CD4-positive, alpha-beta T cell (primary cell): Measurements from ENCODE around the gene CMAS. TPM values are rescaled to one million over a fixed set of nuclear protein-coding genes. Genes with fewer than 3 reads are reported as not detected.

ENCODE experiments used
- ATAC-seq: fragments of 200-7000 bp; cut with Tn5 transposase; one replicate; pipeline ENCODE4 v1.10.0; 2022; ENCODE audit warnings: mild to moderate bottlenecking; ENCODE audit not compliant: poor library complexity
- CTCF ChIA-PET: fragments of 350-600 bp; sonication (Branson Sonifier 250); formaldehyde crosslinking; loops from one replicate; lab custom pipeline; 2021; ENCODE audit warnings: antibody characterized with exemption, inconsistent platforms; lab: Charles Lee
- POLR2A ChIA-PET: fragments of 350-600 bp; sonication (Branson Sonifier 250); formaldehyde crosslinking; loops from one replicate; lab custom pipeline; 2021; ENCODE audit warnings: antibody characterized with exemption, inconsistent platforms; lab: Charles Lee
- DNase-seq, 14 experiments: peaks; one replicate each; pipeline ENCODE4 v3.0.0-alpha.2; 2013 to 2020; ENCODE audit warnings: mixed read lengths in 2 of 14
- H3K27ac ChIP-seq, 2 donors: one replicate each; pipeline versions ENCODE4 v1.5.1 to v1.7.0; 2013; ENCODE audit warnings: low read length in 2 of 2, low read depth in 1 of 2, mild to moderate bottlenecking in 1 of 2
- H3K27me3 ChIP-seq, 2 experiments: 1 replicate in 1 of 2; 2 replicates in 1 of 2; pipeline versions ENCODE4 v1.6.1 to v1.7.0; 2013; ENCODE audit warnings: low read length in 2 of 2, control low read depth in 1 of 2, mild to moderate bottlenecking in 1 of 2, moderate library complexity in 1 of 2; ENCODE audit not compliant: insufficient read depth in 2 of 2, control insufficient read depth in 1 of 2
- H3K36me3 ChIP-seq: one replicate; pipeline ENCODE4 v1.6.1; 2013; ENCODE audit warnings: low read length, control low read depth; ENCODE audit not compliant: insufficient read depth
- H3K4me1 ChIP-seq: one replicate; pipeline ENCODE4 v1.6.1; 2013; ENCODE audit warnings: low read length, control low read depth; ENCODE audit not compliant: insufficient read depth
- H3K4me3 ChIP-seq: one replicate; pipeline ENCODE4 v1.5.1; 2013; ENCODE audit warnings: mild to moderate bottlenecking, low read length, moderate library complexity
- H3K9me3 ChIP-seq, 2 experiments: 1 replicate in 1 of 2; 2 replicates in 1 of 2; pipeline versions ENCODE4 v1.6.1 to v1.7.0; 2013; ENCODE audit warnings: low read length in 2 of 2, mild to moderate bottlenecking in 2 of 2, control low read depth in 1 of 2, moderate library complexity in 1 of 2; ENCODE audit not compliant: control insufficient read depth in 1 of 2, insufficient read depth in 1 of 2
- H3K27ac Mint-ChIP-seq: one replicate; pipeline ENCODE4 v1.8.0; 2020; ENCODE audit warnings: mixed read lengths
- H3K27me3 Mint-ChIP-seq: one replicate; pipeline ENCODE4 v1.8.0; 2021; ENCODE audit warnings: mixed read lengths
- H3K36me3 Mint-ChIP-seq: one replicate; pipeline ENCODE4 v1.8.0; 2021; ENCODE audit warnings: low read depth, mixed read lengths
- H3K4me1 Mint-ChIP-seq: one replicate; pipeline ENCODE4 v1.8.0; 2021; ENCODE audit warnings: low read depth, mixed read lengths
- H3K4me3 Mint-ChIP-seq: one replicate; pipeline ENCODE4 v1.8.0; 2020; ENCODE audit warnings: mild to moderate bottlenecking, mixed read lengths
- H3K9me3 Mint-ChIP-seq: one replicate; pipeline ENCODE4 v1.8.0; 2020; ENCODE audit warnings: mixed read lengths
- CTCF ChIP-seq: fragments of 200-600 bp; IDR thresholded peaks from one replicate; pipeline ENCODE4 v1.8.0; 2022; ENCODE audit warnings: antibody characterized with exemption, mild to moderate bottlenecking
- intact Hi-C, 2 experiments: fragments of 100-400 bp; cut with DNase I in 1 of 2; cut with micrococcal nuclease in 1 of 2; formaldehyde crosslinking; loops; one replicate each; pipeline versions ENCODE4 v1.15.1 to v1.9.0; 2023 to 2025; cut with DNase I, micrococcal nuclease
- total RNA-seq, 174 experiments: library from RNA in 2 of 174; stranded (reverse) in 2 of 174; gene quantifications; one replicate each; pipeline ENCODE4 v1.2.3 and lab custom pipeline; 2021 to 2026

CMAS gene
- total RNA-seq, 2 experiments from 2014 or later: 5.5 to 7.0 TPM

GRCh38 chr12:22029491-22029890, 16.5 kb upstream of the CMAS start:
- ATAC-seq: no peak

GRCh38 chr12:22029991-22030390, 16.0 kb upstream of the CMAS start:
- H3K4me1 Mint-ChIP-seq: peaks cover 6% of the 10 kb centered on the region
- H3K9me3 Mint-ChIP-seq: no peaks in the 10 kb centered on the region
- Histone ChIP-seq H3K27ac (no peak overlapping the region), H3K4me3 (no peak overlapping the region), H3K36me3 (no peaks in the 10 kb centered on the region), H3K4me1 (no peaks in the 10 kb centered on the region), H3K9me3 (no peaks in the 10 kb centered on the region), H3K27me3 (no peaks in the 10 kb centered on the region)
- intact Hi-C loops: no loop called here
- H3K27me3 Mint-ChIP-seq: peaks cover 6% of the 10 kb centered on the region
- ChIA-PET CTCF (no interaction called here), POLR2A (no interaction called here)
- no peak overlapping the region for H3K4me3 Mint-ChIP-seq
- no peak for TF ChIP-seq CTCF
- DNase-seq (no peak), ATAC-seq (no peak)
- H3K36me3 Mint-ChIP-seq: no peaks in the 10 kb centered on the region
- H3K27ac Mint-ChIP-seq: no peak overlapping the region

More at GRCh38 chr12:22029491-22029890, 16.5 kb upstream of the CMAS start:
- Histone ChIP-seq H3K4me1 (no peaks in the 10 kb centered on the region), H3K4me3 (no peak overlapping the region), H3K27me3 (no peaks in the 10 kb centered on the region), H3K27ac (no peak overlapping the region), H3K9me3 (no peaks in the 10 kb centered on the region), H3K36me3 (no peaks in the 10 kb centered on the region)
- Mint-ChIP-seq H3K9me3 (no peaks in the 10 kb centered on the region), H3K36me3 (no peaks in the 10 kb centered on the region), H3K27me3 (peaks cover 6% of the 10 kb centered on the region), H3K27ac (no peak overlapping the region), H3K4me3 (no peak overlapping the region), H3K4me1 (peaks cover 2% of the 10 kb centered on the region)
- CTCF ChIA-PET: no interaction called here
- POLR2A ChIA-PET: no interaction called here
- no peak for DNase-seq
- intact Hi-C loops: no loop called here
- no peak for TF ChIP-seq CTCF

GRCh38 chr12:22032732-22033131, 13.3 kb upstream of the CMAS start:
- Mint-ChIP-seq H3K9me3 (no peaks in the 10 kb centered on the region), H3K4me1 (peaks cover 13% of the 10 kb centered on the region), H3K27me3 (no peaks in the 10 kb centered on the region), H3K36me3 (no peaks in the 10 kb centered on the region), H3K27ac (no peak overlapping the region), H3K4me3 (no peak overlapping the region)
- H3K27me3 ChIP-seq: no peaks in the 10 kb centered on the region
- ChIA-PET POLR2A (no interaction called here), CTCF (no interaction called here)
- intact Hi-C loops: no loop called here
- H3K27ac ChIP-seq: no peak overlapping the region
- H3K4me3 ChIP-seq: no peak overlapping the region
- peaks cover 0 to 4% of the 10 kb centered on the region in 2 experiments for H3K9me3 ChIP-seq
- no peaks in the 10 kb centered on the region for H3K4me1 ChIP-seq
- no peaks in the 10 kb centered on the region for H3K36me3 ChIP-seq
- TF ChIP-seq CTCF: no peak
- ATAC-seq (no peak), DNase-seq (no peak)
